Caco-2 (cell line): ENCODE results near the gene AP3D1. TPM values are rescaled to one million over a fixed set of nuclear protein-coding genes. Genes with fewer than 3 reads are reported as not detected.
A peak's percentile ranks its signal among the peaks of the same experiment; 100 is the strongest.

Experiments used
- BruUV-seq: library from RNA; stranded (reverse); fragments of 400-500 nt; replicated peaks from 2 replicates; lab custom pipeline; 2021; lab: Mats Ljungman, UMichigan
- CTCF ChIA-PET: fragments of 300-600 bp; sonication (Branson Sonifier 250); formaldehyde crosslinking; loops from one replicate; lab custom pipeline; 2022; ENCODE audit warnings: antibody characterized with exemption; lab: Charles Lee
- POLR2A ChIA-PET: fragments of 300-600 bp; sonication (Branson Sonifier 250); formaldehyde crosslinking; loops from one replicate; lab custom pipeline; 2022; ENCODE audit warnings: antibody characterized with exemption; lab: Charles Lee
- DNase-seq, 2 experiments: peaks; one replicate each; pipeline versions ENCODE4 v3.0.0 to v3.0.0-alpha.2; 2020 to 2022
- H3K27me3 ChIP-seq: replicated peaks from 2 replicates; pipeline ENCODE4 v1.6.0; 2011; ENCODE audit warnings: low read length; ENCODE audit not compliant: control insufficient read depth, insufficient read depth
- H3K36me3 ChIP-seq: 2 replicates; pipeline ENCODE4 v1.5.1; 2011; ENCODE audit warnings: low read length; ENCODE audit not compliant: control insufficient read depth, insufficient read depth
- H3K4me1 ChIP-seq: fragments of 250-450 bp; sonication (Bioruptor Pico); 2 replicates; pipeline ENCODE4 v1.5.1; 2020; ENCODE audit warnings: mild to moderate bottlenecking
- H3K4me3 ChIP-seq: 2 replicates; pipeline ENCODE4 v1.5.1; 2011; ENCODE audit warnings: low read depth, mild to moderate bottlenecking, control low read depth, low read length
- H3K9me3 ChIP-seq: fragments of 250-450 bp; sonication (Bioruptor Pico); 2 replicates; pipeline ENCODE4 v1.5.1; 2020; ENCODE audit warnings: mild to moderate bottlenecking, moderate library complexity
- H3K27ac Mint-ChIP-seq: one replicate; pipeline ENCODE4 v1.8.0; 2022; ENCODE audit warnings: mixed read lengths; ENCODE audit not compliant: unreplicated experiment
- H3K27me3 Mint-ChIP-seq: one replicate; pipeline ENCODE4 v1.8.0; 2022; ENCODE audit warnings: mixed read lengths; ENCODE audit not compliant: insufficient read depth, unreplicated experiment
- H3K36me3 Mint-ChIP-seq: one replicate; pipeline ENCODE4 v1.8.0; 2022; ENCODE audit warnings: mild to moderate bottlenecking, mixed read lengths; ENCODE audit not compliant: insufficient read depth, unreplicated experiment
- H3K4me1 Mint-ChIP-seq: one replicate; pipeline ENCODE4 v1.8.0; 2022; ENCODE audit warnings: low read depth, mixed read lengths; ENCODE audit not compliant: unreplicated experiment
- H3K4me3 Mint-ChIP-seq: one replicate; pipeline ENCODE4 v1.8.0; 2022; ENCODE audit warnings: mild to moderate bottlenecking, moderate library complexity, mixed read lengths; ENCODE audit not compliant: unreplicated experiment
- H3K9me3 Mint-ChIP-seq: one replicate; pipeline ENCODE4 v1.8.0; 2022; ENCODE audit warnings: mixed read lengths; ENCODE audit not compliant: unreplicated experiment
- CTCF ChIP-seq, 2 experiments: fragments of 200-600 bp in 1 of 2; IDR thresholded peaks; 1 replicate in 1 of 2; 2 replicates in 1 of 2; pipeline versions ENCODE4 v1.5.1 to v1.8.0; 2011 to 2022; ENCODE audit warnings: antibody characterized with exemption in 1 of 2, control low read depth in 1 of 2, inconsistent platforms in 1 of 2, low read depth in 1 of 2, low read length in 1 of 2, mild to moderate bottlenecking in 1 of 2, moderate library complexity in 1 of 2; ENCODE audit not compliant: insufficient read depth in 1 of 2, severe bottlenecking in 1 of 2, unreplicated experiment in 1 of 2
- intact Hi-C: fragments of 100-400 bp; cut with micrococcal nuclease; formaldehyde crosslinking; loops from one replicate; pipeline ENCODE4 v1.10.0; 2022; ENCODE audit not compliant: unreplicated experiment
- total RNA-seq: library from RNA; stranded (reverse); gene quantifications from 2 replicates; pipeline ENCODE4 v1.2.3, GENCODE V29; 2022

Gene AP3D1
- total RNA-seq, 1 experiment from 2014 or later, result 151 TPM

GRCh38 chr19:2150794-2151338 is 500 bp downstream of the AP3D1 start:
- ChIA-PET POLR2A (interaction anchor here (0.5 to 0.6 kb wide), 2 partner anchors 24 to 69 kb away, joined by 3 to 4 read pairs; no protein-coding TSS in a partner anchor), CTCF (no interaction called here)
- peak overlapping the region; percentile 78 for H3K4me3 Mint-ChIP-seq
- no peaks in the 10 kb centered on the region for H3K9me3 Mint-ChIP-seq
- peak overlapping the region; percentile 79 for H3K27ac Mint-ChIP-seq
- H3K4me1 ChIP-seq, result peaks cover 20% of the 10 kb centered on the region
- TF ChIP-seq CTCF (IDR thresholded peaks at IDR 0.05; ENCODE audit: insufficient read depth in 1 of 2, low read depth in 1 of 2, low read length in 1 of 2, severe bottlenecking in 1 of 2, unreplicated experiment in 1 of 2), result no peak
- BruUV-seq, result no TSS peak
- peak in 1 of 2 experiments; percentile 29 for DNase-seq
- peak overlapping the region; percentile 83 for H3K4me3 ChIP-seq
- H3K36me3 ChIP-seq, result no peaks in the 10 kb centered on the region
- H3K36me3 Mint-ChIP-seq, result peaks cover 33% of the 10 kb centered on the region
- H3K27me3 ChIP-seq, result no peaks in the 10 kb centered on the region
- H3K9me3 ChIP-seq, result no peaks in the 10 kb centered on the region
- intact Hi-C loops, result loop anchor here (2.0 kb wide), 1 partner anchor 54 kb away; the partner anchor contains the start of genes IZUMO4 and MOB3A
- H3K27me3 Mint-ChIP-seq, result no peaks in the 10 kb centered on the region
- peaks cover 7% of the 10 kb centered on the region for H3K4me1 Mint-ChIP-seq

- peak overlapping the region; percentile 83 for H3K4me3 ChIP-seq
- intact Hi-C loops, result loop anchor here (2.0 kb wide), 1 partner anchor 53 kb away; the partner anchor contains the start of genes IZUMO4 and MOB3A
- H3K9me3 ChIP-seq, result no peaks in the 10 kb centered on the region
- peak overlapping the region; percentile 78 for H3K4me3 Mint-ChIP-seq
- no peaks in the 10 kb centered on the region for H3K27me3 ChIP-seq
- ChIA-PET POLR2A (no interaction called here), CTCF (interaction anchor here (0.7 kb wide), 1 partner anchor 22 kb away, joined by 6 read pairs; no protein-coding TSS in a partner anchor)
- no TSS peak for BruUV-seq
- no peaks in the 10 kb centered on the region for H3K9me3 Mint-ChIP-seq
- peaks cover 7% of the 10 kb centered on the region for H3K4me1 Mint-ChIP-seq
- H3K4me1 ChIP-seq, result peaks cover 18% of the 10 kb centered on the region
- H3K36me3 Mint-ChIP-seq, result peaks cover 35% of the 10 kb centered on the region
- DNase-seq, result no peak
- H3K36me3 ChIP-seq, result no peaks in the 10 kb centered on the region; the same call in 1 of the 2 replicates
- TF ChIP-seq CTCF (IDR thresholded peaks at IDR 0.05; ENCODE audit: insufficient read depth in 1 of 2, low read depth in 1 of 2, low read length in 1 of 2, severe bottlenecking in 1 of 2, unreplicated experiment in 1 of 2), result no peak
- no peaks in the 10 kb centered on the region for H3K27me3 Mint-ChIP-seq
- peak overlapping the region; percentile 79 for H3K27ac Mint-ChIP-seq
These were observed 1.2 kb downstream of the AP3D1 start for GRCh38 chr19:2149980-2150793.

- Mint-ChIP-seq H3K36me3 (peaks cover 40% of the 10 kb centered on the region), H3K4me1 (no peaks in the 10 kb centered on the region), H3K9me3 (no peaks in the 10 kb centered on the region), H3K27ac (no peak overlapping the region), H3K4me3 (no peak overlapping the region), H3K27me3 (no peaks in the 10 kb centered on the region)
- no peak for DNase-seq
- no peak overlapping the region for H3K4me3 ChIP-seq
- no peaks in the 10 kb centered on the region for H3K9me3 ChIP-seq
- intact Hi-C loops, result no loop called here
- peaks cover 11% of the 10 kb centered on the region for H3K4me1 ChIP-seq
- TF ChIP-seq CTCF (IDR thresholded peaks at IDR 0.05; ENCODE audit: insufficient read depth in 1 of 2, low read depth in 1 of 2, low read length in 1 of 2, severe bottlenecking in 1 of 2, unreplicated experiment in 1 of 2), result no peak
- ChIA-PET CTCF (interaction anchor here (0.7 kb wide), 1 partner anchor 73 kb away, joined by 6 read pairs; no protein-coding TSS in a partner anchor), POLR2A (no interaction called here)
- no peaks in the 10 kb centered on the region; the same call in 1 of the 2 replicates for H3K36me3 ChIP-seq
- H3K27me3 ChIP-seq, result no peaks in the 10 kb centered on the region
- BruUV-seq, result no TSS peak
These were observed 2.8 kb downstream of the AP3D1 start for GRCh38 chr19:2148482-2149135.
